Astrocyte (in vitro differentiated cells and primary cell): ENCODE measurements around the gene FOXP2. TPM values are rescaled to one million over a fixed set of nuclear protein-coding genes. Genes with fewer than 3 reads are reported as not detected.
"Not testable (repeated sequence)": the region's sequence is repeated elsewhere in the genome, so short reads cannot be mapped to it uniquely, and the experiment has no call there.

ENCODE experiments used
- DNase-seq: peaks from one replicate; pipeline ENCODE4 v3.0.0-alpha.2; 2010; ENCODE audit warnings: low read depth
- FAIRE-seq: peaks from 2 replicates; lab custom pipeline; 2011; peaks lifted over from hg19 to GRCh38; lab: Jason Lieb, UNC
- H2AFZ ChIP-seq: 2 replicates; pipeline ENCODE4 v1.6.0; 2012; ENCODE audit warnings: low read depth, low read length, inconsistent platforms
- H3K27ac ChIP-seq: 2 replicates; pipeline ENCODE4 v1.5.1; 2011; ENCODE audit warnings: low read depth, low read length, inconsistent platforms
- H3K27me3 ChIP-seq: 2 replicates; pipeline ENCODE4 v1.6.0; 2011; ENCODE audit warnings: low read length, inconsistent platforms; ENCODE audit not compliant: insufficient read depth
- H3K36me3 ChIP-seq: 2 replicates; pipeline ENCODE4 v1.5.1; 2011; ENCODE audit warnings: low read length, inconsistent platforms; ENCODE audit not compliant: insufficient read depth
- H3K4me1 ChIP-seq: 2 replicates; pipeline ENCODE4 v1.5.1; 2011; ENCODE audit warnings: low read length, inconsistent platforms; ENCODE audit not compliant: insufficient read depth
- H3K4me2 ChIP-seq: 2 replicates; pipeline ENCODE4 v1.6.0; 2012; ENCODE audit warnings: low read length, inconsistent platforms
- H3K4me3 ChIP-seq: 2 replicates; pipeline ENCODE4 v1.5.1; 2011; ENCODE audit warnings: low read depth, mild to moderate bottlenecking, low read length, inconsistent platforms; ENCODE audit not compliant: insufficient read depth
- H3K79me2 ChIP-seq: 2 replicates; pipeline ENCODE4 v1.6.0; 2012; ENCODE audit warnings: mild to moderate bottlenecking, low read length, inconsistent platforms; ENCODE audit not compliant: insufficient read depth
- H3K9ac ChIP-seq: 2 replicates; pipeline ENCODE4 v1.6.0; 2012; ENCODE audit warnings: mild to moderate bottlenecking, low read length, inconsistent platforms
- H3K9me3 ChIP-seq: 2 replicates; pipeline ENCODE4 v1.5.1; 2012; ENCODE audit warnings: low read depth, mild to moderate bottlenecking, low read length, inconsistent platforms; ENCODE audit not compliant: insufficient read depth
- H4K20me1 ChIP-seq: 2 replicates; pipeline ENCODE4 v1.6.0; 2012; ENCODE audit warnings: low read length, inconsistent platforms; ENCODE audit not compliant: insufficient read depth
- H3K27ac Mint-ChIP-seq: one replicate; pipeline ENCODE4 v1.8.0; 2021; ENCODE audit warnings: mild to moderate bottlenecking, mixed read lengths; ENCODE audit not compliant: unreplicated experiment
- H3K27me3 Mint-ChIP-seq: one replicate; pipeline ENCODE4 v1.8.0; 2021; ENCODE audit warnings: low read depth, mixed read lengths; ENCODE audit not compliant: unreplicated experiment
- H3K36me3 Mint-ChIP-seq: one replicate; pipeline ENCODE4 v1.8.0; 2021; ENCODE audit warnings: low read depth, mixed read lengths; ENCODE audit not compliant: unreplicated experiment
- H3K4me1 Mint-ChIP-seq: one replicate; pipeline ENCODE4 v1.8.0; 2021; ENCODE audit warnings: low read depth, mixed read lengths; ENCODE audit not compliant: unreplicated experiment
- H3K4me3 Mint-ChIP-seq: one replicate; pipeline ENCODE4 v1.8.0; 2021; ENCODE audit warnings: mild to moderate bottlenecking, moderate library complexity, mixed read lengths; ENCODE audit not compliant: unreplicated experiment
- H3K9me3 Mint-ChIP-seq: one replicate; pipeline ENCODE4 v1.8.0; 2021; ENCODE audit warnings: mild to moderate bottlenecking, mixed read lengths; ENCODE audit not compliant: unreplicated experiment
- CTCF ChIP-seq: IDR thresholded peaks from 2 replicates; pipeline ENCODE4 v1.5.1; 2011; ENCODE audit warnings: low read depth, mild to moderate bottlenecking, inconsistent platforms, low read length, moderate library complexity; ENCODE audit not compliant: insufficient read depth
- EZH2 ChIP-seq: IDR thresholded peaks from 2 replicates; pipeline ENCODE4 v1.6.1; 2012; ENCODE audit warnings: mild to moderate bottlenecking, low read length, inconsistent platforms; ENCODE audit not compliant: insufficient read depth
- total RNA-seq: library from RNA; stranded (reverse); gene quantifications from 2 replicates; pipeline ENCODE4 v1.2.1, GENCODE V29; 2021

FOXP2 gene
- total RNA-seq, 1 donor from 2014 or later, result 3.4 TPM

GRCh38 chr7:114439581-114439980, 25.0 kb downstream of the FOXP2 start:
- Mint-ChIP-seq H3K9me3 (peaks cover 2% of the 10 kb centered on the region), H3K36me3 (no peaks in the 10 kb centered on the region), H3K4me1 (no peaks in the 10 kb centered on the region), H3K27ac (no peak overlapping the region), H3K4me3 (no peak overlapping the region), H3K27me3 (no peaks in the 10 kb centered on the region)
- Histone ChIP-seq H3K4me1 (no peaks in the 10 kb centered on the region), H3K9ac (no peak overlapping the region), H3K4me3 (no peak overlapping the region), H4K20me1 (no peaks in the 10 kb centered on the region), H2AFZ (no peak overlapping the region), H3K27me3 (no peaks in the 10 kb centered on the region), H3K27ac (no peak overlapping the region), H3K4me2 (no peak overlapping the region), H3K36me3 (no peaks in the 10 kb centered on the region), H3K79me2 (no peaks in the 10 kb centered on the region), H3K9me3 (no peaks in the 10 kb centered on the region)
- no peak for DNase-seq
- no peak for TF ChIP-seq CTCF
- TF ChIP-seq EZH2, result no peak
- FAIRE-seq, result no peak

GRCh38 chr7:114440927-114441326, 26.3 kb downstream of the FOXP2 start:
- not testable (repeated sequence) for DNase-seq, H3K27me3 ChIP-seq, H4K20me1 ChIP-seq, H3K4me1 ChIP-seq, FAIRE-seq, H3K9ac ChIP-seq, H3K4me1 Mint-ChIP-seq, H3K4me3 ChIP-seq, H3K36me3 Mint-ChIP-seq, H3K36me3 ChIP-seq, H3K27ac Mint-ChIP-seq, H3K79me2 ChIP-seq, H3K4me2 ChIP-seq, H3K4me3 Mint-ChIP-seq, H2AFZ ChIP-seq, H3K27me3 Mint-ChIP-seq, H3K9me3 ChIP-seq, H3K27ac ChIP-seq, H3K9me3 Mint-ChIP-seq

- Mint-ChIP-seq H3K4me3 (no peak overlapping the region), H3K27ac (no peak overlapping the region), H3K27me3 (no peaks in the 10 kb centered on the region), H3K9me3 (no peaks in the 10 kb centered on the region), H3K4me1 (no peaks in the 10 kb centered on the region), H3K36me3 (no peaks in the 10 kb centered on the region)
- no peaks in the 10 kb centered on the region for H3K79me2 ChIP-seq
- H3K4me2 ChIP-seq, result no peak overlapping the region
- H2AFZ ChIP-seq, result no peak overlapping the region
- no peak overlapping the region for H3K4me3 ChIP-seq
- TF ChIP-seq EZH2 (no peak), CTCF (no peak)
- DNase-seq (no peak), FAIRE-seq (no peak)
- no peaks in the 10 kb centered on the region for H3K36me3 ChIP-seq
- H4K20me1 ChIP-seq, result no peaks in the 10 kb centered on the region
- no peaks in the 10 kb centered on the region for H3K4me1 ChIP-seq
- H3K9ac ChIP-seq, result no peak overlapping the region
- H3K27me3 ChIP-seq, result no peaks in the 10 kb centered on the region
- H3K9me3 ChIP-seq, result no peaks in the 10 kb centered on the region
- no peak overlapping the region for H3K27ac ChIP-seq
These were observed 29.6 kb downstream of the FOXP2 start for GRCh38 chr7:114444196-114444595.
